Caco-2 (cell line): Measurements from ENCODE around the gene BABAM2. TPM values are rescaled to one million over a fixed set of nuclear protein-coding genes. Genes with fewer than 3 reads are reported as not detected.
A peak's percentile ranks its signal among the peaks of the same experiment; 100 is the strongest.
"Not testable (repeated sequence)": the region's sequence is repeated elsewhere in the genome, so short reads cannot be mapped to it uniquely, and the experiment has no call there.

Experiments used
- BruUV-seq: library from RNA; stranded (reverse); fragments of 400-500 nt; replicated peaks from 2 replicates; lab custom pipeline; 2021; lab: Mats Ljungman, UMichigan
- CTCF ChIA-PET: fragments of 300-600 bp; sonication (Branson Sonifier 250); formaldehyde crosslinking; loops from one replicate; lab custom pipeline; 2022; ENCODE audit warnings: antibody characterized with exemption; lab: Charles Lee
- POLR2A ChIA-PET: fragments of 300-600 bp; sonication (Branson Sonifier 250); formaldehyde crosslinking; loops from one replicate; lab custom pipeline; 2022; ENCODE audit warnings: antibody characterized with exemption; lab: Charles Lee
- DNase-seq, 2 experiments: peaks; one replicate each; pipeline versions ENCODE4 v3.0.0 to v3.0.0-alpha.2; 2020 to 2022
- H3K27me3 ChIP-seq: replicated peaks from 2 replicates; pipeline ENCODE4 v1.6.0; 2011; ENCODE audit warnings: low read length; ENCODE audit not compliant: control insufficient read depth, insufficient read depth
- H3K36me3 ChIP-seq: 2 replicates; pipeline ENCODE4 v1.5.1; 2011; ENCODE audit warnings: low read length; ENCODE audit not compliant: control insufficient read depth, insufficient read depth
- H3K4me1 ChIP-seq: fragments of 250-450 bp; sonication (Bioruptor Pico); 2 replicates; pipeline ENCODE4 v1.5.1; 2020; ENCODE audit warnings: mild to moderate bottlenecking
- H3K4me3 ChIP-seq: 2 replicates; pipeline ENCODE4 v1.5.1; 2011; ENCODE audit warnings: low read depth, mild to moderate bottlenecking, control low read depth, low read length
- H3K9me3 ChIP-seq: fragments of 250-450 bp; sonication (Bioruptor Pico); 2 replicates; pipeline ENCODE4 v1.5.1; 2020; ENCODE audit warnings: mild to moderate bottlenecking, moderate library complexity
- H3K27ac Mint-ChIP-seq: one replicate; pipeline ENCODE4 v1.8.0; 2022; ENCODE audit warnings: mixed read lengths; ENCODE audit not compliant: unreplicated experiment
- H3K27me3 Mint-ChIP-seq: one replicate; pipeline ENCODE4 v1.8.0; 2022; ENCODE audit warnings: mixed read lengths; ENCODE audit not compliant: insufficient read depth, unreplicated experiment
- H3K36me3 Mint-ChIP-seq: one replicate; pipeline ENCODE4 v1.8.0; 2022; ENCODE audit warnings: mild to moderate bottlenecking, mixed read lengths; ENCODE audit not compliant: insufficient read depth, unreplicated experiment
- H3K4me1 Mint-ChIP-seq: one replicate; pipeline ENCODE4 v1.8.0; 2022; ENCODE audit warnings: low read depth, mixed read lengths; ENCODE audit not compliant: unreplicated experiment
- H3K4me3 Mint-ChIP-seq: one replicate; pipeline ENCODE4 v1.8.0; 2022; ENCODE audit warnings: mild to moderate bottlenecking, moderate library complexity, mixed read lengths; ENCODE audit not compliant: unreplicated experiment
- H3K9me3 Mint-ChIP-seq: one replicate; pipeline ENCODE4 v1.8.0; 2022; ENCODE audit warnings: mixed read lengths; ENCODE audit not compliant: unreplicated experiment
- intact Hi-C: fragments of 100-400 bp; cut with micrococcal nuclease; formaldehyde crosslinking; loops from one replicate; pipeline ENCODE4 v1.10.0; 2022; ENCODE audit not compliant: unreplicated experiment
- total RNA-seq: library from RNA; stranded (reverse); gene quantifications from 2 replicates; pipeline ENCODE4 v1.2.3, GENCODE V29; 2022
- TF ChIP-seq, protein P1 (sequence below), 2 experiments: fragments of 200-600 bp in 1 of 2; IDR thresholded peaks; 1 replicate in 1 of 2; 2 replicates in 1 of 2; pipeline versions ENCODE4 v1.5.1 to v1.8.0; 2011 to 2022; ENCODE audit warnings: antibody characterized with exemption in 1 of 2, control low read depth in 1 of 2, inconsistent platforms in 1 of 2, low read depth in 1 of 2, low read length in 1 of 2, mild to moderate bottlenecking in 1 of 2, moderate library complexity in 1 of 2; ENCODE audit not compliant: insufficient read depth in 1 of 2, severe bottlenecking in 1 of 2, unreplicated experiment in 1 of 2

Gene BABAM2
- total RNA-seq, 1 experiment from 2014 or later = 57.3 TPM

- intact Hi-C loops = no loop called here
- Histone ChIP-seq H3K9me3 (no peaks in the 10 kb centered on the region), H3K36me3 (no peaks in the 10 kb centered on the region), H3K27me3 (no peaks in the 10 kb centered on the region), H3K4me3 (no peak overlapping the region), H3K4me1 (no peaks in the 10 kb centered on the region)
- no peaks in the 10 kb centered on the region for H3K27me3 Mint-ChIP-seq
- no peak overlapping the region for H3K27ac Mint-ChIP-seq
- TF ChIP-seq, protein P1, sequence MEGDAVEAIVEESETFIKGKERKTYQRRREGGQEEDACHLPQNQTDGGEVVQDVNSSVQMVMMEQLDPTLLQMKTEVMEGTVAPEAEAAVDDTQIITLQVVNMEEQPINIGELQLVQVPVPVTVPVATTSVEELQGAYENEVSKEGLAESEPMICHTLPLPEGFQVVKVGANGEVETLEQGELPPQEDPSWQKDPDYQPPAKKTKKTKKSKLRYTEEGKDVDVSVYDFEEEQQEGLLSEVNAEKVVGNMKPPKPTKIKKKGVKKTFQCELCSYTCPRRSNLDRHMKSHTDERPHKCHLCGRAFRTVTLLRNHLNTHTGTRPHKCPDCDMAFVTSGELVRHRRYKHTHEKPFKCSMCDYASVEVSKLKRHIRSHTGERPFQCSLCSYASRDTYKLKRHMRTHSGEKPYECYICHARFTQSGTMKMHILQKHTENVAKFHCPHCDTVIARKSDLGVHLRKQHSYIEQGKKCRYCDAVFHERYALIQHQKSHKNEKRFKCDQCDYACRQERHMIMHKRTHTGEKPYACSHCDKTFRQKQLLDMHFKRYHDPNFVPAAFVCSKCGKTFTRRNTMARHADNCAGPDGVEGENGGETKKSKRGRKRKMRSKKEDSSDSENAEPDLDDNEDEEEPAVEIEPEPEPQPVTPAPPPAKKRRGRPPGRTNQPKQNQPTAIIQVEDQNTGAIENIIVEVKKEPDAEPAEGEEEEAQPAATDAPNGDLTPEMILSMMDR (IDR thresholded peaks at IDR 0.05; ENCODE audit: insufficient read depth in 1 of 2, low read depth in 1 of 2, low read length in 1 of 2, severe bottlenecking in 1 of 2, unreplicated experiment in 1 of 2) = no peak
- ChIA-PET CTCF (no interaction called here), POLR2A (no interaction called here)
- no peak for DNase-seq
- H3K9me3 Mint-ChIP-seq = no peaks in the 10 kb centered on the region
- H3K4me3 Mint-ChIP-seq = no peak overlapping the region
- no TSS peak for BruUV-seq
- no peaks in the 10 kb centered on the region for H3K4me1 Mint-ChIP-seq
- H3K36me3 Mint-ChIP-seq = no peaks in the 10 kb centered on the region
Observed at GRCh38 chr2:28102455-28102874, 211.9 kb downstream of the BABAM2 start.

GRCh38 chr2:28103611-28104010, 213.1 kb downstream of the BABAM2 start:
- no peak for DNase-seq
- H3K36me3 Mint-ChIP-seq = no peaks in the 10 kb centered on the region
- no peak overlapping the region for H3K4me3 Mint-ChIP-seq
- ChIA-PET CTCF (no interaction called here), POLR2A (no interaction called here)
- H3K27ac Mint-ChIP-seq = no peak overlapping the region
- H3K4me1 Mint-ChIP-seq = no peaks in the 10 kb centered on the region
- H3K4me1 ChIP-seq = no peaks in the 10 kb centered on the region
- no peaks in the 10 kb centered on the region for H3K36me3 ChIP-seq
- no peaks in the 10 kb centered on the region for H3K9me3 ChIP-seq
- no peaks in the 10 kb centered on the region for H3K27me3 Mint-ChIP-seq
- no peaks in the 10 kb centered on the region for H3K9me3 Mint-ChIP-seq
- H3K27me3 ChIP-seq = no peaks in the 10 kb centered on the region
- BruUV-seq = no TSS peak
- TF ChIP-seq, protein P1 (IDR thresholded peaks at IDR 0.05; ENCODE audit: insufficient read depth in 1 of 2, low read depth in 1 of 2, low read length in 1 of 2, severe bottlenecking in 1 of 2, unreplicated experiment in 1 of 2) = no peak
- intact Hi-C loops = no loop called here
- no peak overlapping the region for H3K4me3 ChIP-seq

DNA sequence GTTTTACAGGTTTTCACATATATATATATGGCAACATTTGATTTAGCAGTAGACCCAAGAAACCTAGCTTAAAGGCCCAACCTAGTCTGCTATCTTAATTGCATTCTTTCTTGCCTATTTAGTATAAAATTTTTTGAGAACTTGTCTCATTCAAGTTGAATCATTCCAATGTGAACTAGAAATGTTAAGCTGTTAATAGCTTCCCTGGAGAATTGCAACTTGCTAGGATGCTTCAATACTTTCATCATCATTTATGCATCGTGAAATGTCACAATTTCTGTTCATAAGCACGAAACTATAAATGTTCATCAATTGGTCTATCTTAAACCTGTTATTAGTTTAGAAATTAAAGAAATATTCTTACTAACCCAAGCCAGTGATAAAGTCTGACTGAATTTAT, 217.6 kb downstream of the BABAM2 start:
- intact Hi-C loops = no loop called here
- Mint-ChIP-seq H3K36me3 (no peaks in the 10 kb centered on the region), H3K27ac (no peak overlapping the region), H3K4me1 (no peaks in the 10 kb centered on the region), H3K27me3 (no peaks in the 10 kb centered on the region), H3K9me3 (no peaks in the 10 kb centered on the region), H3K4me3 (no peak overlapping the region)
- no peak overlapping the region for H3K4me3 ChIP-seq
- no TSS peak for BruUV-seq
- H3K27me3 ChIP-seq = no peaks in the 10 kb centered on the region
- H3K4me1 ChIP-seq = no peaks in the 10 kb centered on the region
- POLR2A ChIA-PET = no interaction called here
- DNase-seq = no peak
- H3K9me3 ChIP-seq = no peaks in the 10 kb centered on the region
- CTCF ChIA-PET = no interaction called here
- no peaks in the 10 kb centered on the region for H3K36me3 ChIP-seq
- TF ChIP-seq, protein P1 (IDR thresholded peaks at IDR 0.05; ENCODE audit: insufficient read depth in 1 of 2, low read depth in 1 of 2, low read length in 1 of 2, severe bottlenecking in 1 of 2, unreplicated experiment in 1 of 2) = no peak

- CTCF ChIA-PET, DNase-seq, H3K4me3 ChIP-seq, POLR2A ChIA-PET, H3K9me3 ChIP-seq, intact Hi-C loops, BruUV-seq, H3K9me3 Mint-ChIP-seq, H3K36me3 ChIP-seq, H3K4me3 Mint-ChIP-seq, H3K27me3 ChIP-seq, H3K27me3 Mint-ChIP-seq: not testable (repeated sequence)
- Mint-ChIP-seq H3K4me1 (peaks cover 23% of the 10 kb centered on the region), H3K27ac (peak overlapping the region; percentile 40), H3K36me3 (peaks cover 20% of the 10 kb centered on the region)
- H3K4me1 ChIP-seq = peaks cover 37% of the 10 kb centered on the region
Observed at GRCh38 chr2:28113771-28114170, 223.2 kb downstream of the BABAM2 start.
